ENCODE data around the gene GALNT11.
"Not testable (repeated sequence)": the region's sequence is repeated elsewhere in the genome, so short reads cannot be mapped to it uniquely, and the experiment has no call there.

The GALNT11 gene

DNA sequence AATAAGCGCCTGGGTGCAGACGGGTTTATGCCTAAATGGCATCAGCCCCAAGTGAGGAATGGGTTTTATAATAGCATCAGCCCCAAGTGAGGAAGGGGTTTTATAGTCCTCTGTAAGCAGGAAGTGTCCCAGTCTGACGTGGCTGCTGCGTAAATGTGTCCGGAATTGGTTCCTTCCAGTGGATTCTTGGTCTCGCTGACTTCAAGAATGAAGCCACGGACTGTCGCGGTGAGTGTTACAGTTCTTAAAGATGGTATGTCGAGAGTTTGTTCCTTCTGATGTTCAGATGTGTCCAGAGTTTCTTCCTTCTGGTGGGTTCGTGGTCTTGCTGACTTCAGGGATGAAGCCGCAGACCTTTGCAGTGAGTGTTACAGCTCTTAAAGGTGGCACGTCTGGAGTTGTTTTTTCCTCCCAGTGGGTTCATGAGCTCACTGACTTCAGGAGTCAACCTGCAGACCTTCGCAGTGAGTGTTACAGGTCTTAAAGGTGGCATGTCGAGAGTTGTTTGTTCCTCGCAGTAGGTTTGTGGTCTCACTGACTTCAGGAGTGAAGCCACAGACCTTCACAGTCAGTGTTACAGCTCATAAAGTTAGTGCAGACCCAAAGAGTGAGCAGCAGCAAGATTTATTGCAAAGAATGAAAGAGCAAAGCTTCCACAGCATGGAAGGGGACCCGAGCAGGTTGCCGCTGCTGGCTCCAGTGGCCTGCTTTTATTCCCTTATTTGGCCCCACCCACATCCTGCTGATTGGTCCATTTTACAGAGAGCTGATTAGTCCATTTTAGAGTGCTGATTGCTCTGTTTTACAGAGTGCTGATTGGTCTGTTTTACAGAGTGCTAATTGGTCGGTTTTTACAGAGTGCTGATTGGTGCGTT lies 2.3 kb downstream of the GALNT11 start:
- DNase-seq (ENCODE audit: low read depth in 2 of 3, low spot score in 2 of 3), result peak in 2 of 3 experiments; percentile 13 to 20

GRCh38 chr7:152030059-152030458 lies 4.6 kb downstream of the GALNT11 start:
- DNase-seq (ENCODE audit: low read depth in 2 of 3, low spot score in 2 of 3), result not testable (repeated sequence)

DNA sequence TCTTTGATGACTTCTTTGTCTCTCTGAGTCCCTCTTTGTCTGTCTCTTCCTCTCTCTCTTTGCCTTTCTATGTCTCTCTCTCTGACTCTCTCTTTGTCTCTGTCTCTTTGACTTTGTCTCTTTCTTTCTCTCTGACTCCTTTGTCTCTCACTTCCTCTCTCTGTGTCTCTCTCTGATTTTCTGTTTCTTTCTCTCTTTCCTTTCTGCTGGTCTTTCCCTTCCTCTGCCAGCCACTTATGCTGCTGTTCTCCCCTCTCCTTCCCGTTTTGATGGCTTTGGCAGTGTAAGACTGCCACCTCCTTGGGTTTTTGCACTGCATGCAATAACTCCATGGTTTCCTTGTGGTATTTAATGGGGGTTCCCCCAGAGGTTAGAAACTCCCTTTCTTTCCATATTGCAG lies 5.2 kb downstream of the GALNT11 start:
- DNase-seq (ENCODE audit: low read depth in 2 of 3, low spot score in 2 of 3), result not testable (repeated sequence)

DNA sequence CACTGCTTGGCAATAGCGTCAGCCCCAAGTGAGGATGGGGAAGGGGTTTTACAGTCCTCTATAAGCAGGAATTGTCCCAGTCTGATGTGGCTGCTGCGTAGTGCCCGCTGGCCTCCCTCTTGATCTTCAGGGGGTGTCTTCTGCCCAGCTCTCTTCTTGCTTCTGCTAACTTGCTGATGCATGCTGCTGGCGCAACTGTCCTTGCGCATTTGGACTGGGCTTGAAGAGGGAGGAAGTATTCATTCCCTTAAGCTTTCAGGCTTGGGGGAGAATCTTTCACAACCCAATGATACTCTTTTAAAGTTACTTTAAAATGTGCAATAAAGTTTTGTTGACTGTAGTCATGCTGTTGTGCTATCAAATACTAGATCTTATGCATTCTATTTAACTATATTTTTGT lies 10.3 kb downstream of the GALNT11 start:
- DNase-seq (ENCODE audit: low read depth in 2 of 3, low spot score in 2 of 3), result no peak

- DNase-seq (ENCODE audit: low read depth in 2 of 3, low spot score in 2 of 3), result not testable (repeated sequence)
These were observed 12.9 kb downstream of the GALNT11 start for GRCh38 chr7:152038410-152038809.

DNA sequence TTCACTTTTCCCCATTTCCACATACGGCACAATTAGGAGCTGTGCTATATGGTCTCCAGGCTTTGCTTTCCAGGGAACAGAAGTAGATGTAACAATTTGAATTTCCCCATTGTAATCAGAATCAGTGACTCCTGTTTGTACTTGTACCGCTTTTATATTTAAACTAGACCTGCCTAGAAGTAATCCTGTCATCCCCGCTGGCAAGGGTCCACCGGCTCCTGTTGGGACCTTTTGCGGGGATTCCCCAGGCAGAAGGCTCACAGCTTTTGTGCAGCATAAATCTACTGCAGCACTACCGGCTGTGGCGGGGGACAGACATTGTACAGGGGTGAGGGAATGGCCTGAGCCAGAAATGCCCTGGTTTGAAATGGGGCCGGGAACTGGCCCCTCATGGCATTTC lies 17.6 kb downstream of the GALNT11 start:
- not testable (repeated sequence) for DNase-seq (ENCODE audit: low read depth in 2 of 3, low spot score in 2 of 3)

- not testable (repeated sequence) for DNase-seq (ENCODE audit: low read depth in 2 of 3, low spot score in 2 of 3)
These were observed 19.4 kb downstream of the GALNT11 start for GRCh38 chr7:152044909-152045308.

DNA sequence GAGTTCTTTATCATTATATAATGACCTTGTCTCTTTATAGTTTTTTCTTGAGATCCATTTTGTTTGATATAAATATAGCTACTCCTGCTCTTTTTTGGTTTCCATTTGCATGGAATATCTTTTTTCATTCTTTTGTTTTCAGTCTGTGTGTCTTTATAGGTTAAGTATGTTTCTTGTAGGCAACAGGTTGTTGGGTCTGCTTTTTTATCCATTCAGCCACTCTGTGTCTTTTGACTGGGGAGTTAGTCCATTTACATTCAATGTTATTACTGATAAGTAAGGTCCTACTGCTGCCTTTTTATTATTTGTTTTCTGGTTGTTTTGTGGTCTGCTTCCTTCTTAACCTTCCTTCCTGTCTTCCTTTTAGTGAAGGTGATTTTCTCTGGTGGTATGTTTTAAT lies 21.1 kb downstream of the GALNT11 start:
- DNase-seq (ENCODE audit: low read depth in 2 of 3, low spot score in 2 of 3), result no peak

- DNase-seq (ENCODE audit: low read depth in 2 of 3, low spot score in 2 of 3), result no peak
These were observed 22.6 kb downstream of the GALNT11 start for GRCh38 chr7:152048051-152048450.

- no peak for DNase-seq (ENCODE audit: low read depth in 2 of 3, low spot score in 2 of 3)
These were observed 25.1 kb downstream of the GALNT11 start for GRCh38 chr7:152050547-152050971.

GRCh38 chr7:152051968-152052367 lies 26.5 kb downstream of the GALNT11 start:
- DNase-seq (ENCODE audit: low read depth in 2 of 3, low spot score in 2 of 3), result no peak

GRCh38 chr7:152052771-152053170 lies 27.3 kb downstream of the GALNT11 start:
- no peak for DNase-seq (ENCODE audit: low read depth in 2 of 3, low spot score in 2 of 3)

DNA sequence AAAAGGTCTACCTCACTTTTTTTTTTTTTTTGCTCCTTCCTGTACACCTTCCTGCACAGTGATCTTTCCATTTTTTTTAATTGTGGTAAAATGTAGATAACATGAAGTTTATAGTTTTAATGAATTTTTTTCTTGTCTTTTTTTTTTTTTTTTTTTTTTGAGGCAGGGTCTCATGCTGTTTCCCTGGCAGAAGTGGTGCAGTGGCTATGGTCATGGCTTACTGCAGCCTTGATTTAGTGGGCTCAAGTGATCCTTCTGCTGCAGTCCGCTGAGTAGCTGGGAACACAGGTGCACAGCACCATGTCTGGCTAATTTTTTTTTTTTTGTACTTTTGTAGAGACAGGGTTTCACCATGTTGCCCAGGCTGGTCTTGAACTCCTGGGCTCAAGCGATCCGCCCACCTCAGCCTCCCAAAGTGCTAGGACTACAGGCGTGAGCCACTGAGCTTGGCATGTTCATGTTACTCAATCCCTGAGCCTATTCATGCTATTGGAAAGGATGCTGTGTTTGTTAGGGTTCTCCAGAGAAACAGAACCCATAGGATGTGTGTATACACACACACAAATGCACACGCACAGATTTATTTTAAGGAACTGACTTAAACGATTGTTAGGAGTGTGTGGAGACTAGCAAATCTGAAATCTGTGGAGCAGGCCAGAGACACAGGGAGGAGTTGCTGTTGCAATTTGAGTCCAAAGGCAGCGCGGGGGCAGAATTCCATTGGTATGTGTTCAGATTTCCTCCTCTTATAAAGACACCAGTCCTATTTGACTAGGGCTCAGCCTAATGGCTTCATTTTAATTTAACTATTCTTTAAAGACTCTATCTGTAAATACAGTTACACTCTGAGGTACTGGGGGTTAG lies 29.1 kb downstream of the GALNT11 start:
- DNase-seq (ENCODE audit: low read depth in 2 of 3, low spot score in 2 of 3), result no peak

GRCh38 chr7:152056621-152057274 lies 31.3 kb downstream of the GALNT11 start:
- no peak for DNase-seq (ENCODE audit: low read depth in 2 of 3, low spot score in 2 of 3)

DNA sequence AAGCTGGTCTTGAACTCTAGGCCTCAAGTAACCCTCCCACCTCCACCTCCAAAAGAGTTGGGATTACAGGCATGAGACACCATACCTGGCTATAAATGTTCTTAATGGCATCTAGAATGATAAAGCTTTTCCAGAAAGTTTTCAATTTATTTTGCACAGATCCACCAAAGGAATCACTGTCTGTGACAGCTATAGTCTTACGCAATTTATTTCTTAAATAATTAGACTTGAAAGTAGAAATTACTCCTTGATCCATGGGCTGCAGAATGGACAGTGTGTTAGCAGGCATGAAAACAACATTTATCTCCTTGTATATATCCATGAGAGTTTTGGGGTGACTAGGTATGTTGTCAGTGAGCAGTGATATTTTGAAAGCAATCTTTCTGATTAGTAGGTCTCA lies 33.8 kb downstream of the GALNT11 start:
- DNase-seq (ENCODE audit: low read depth in 2 of 3, low spot score in 2 of 3), result no peak

DNA sequence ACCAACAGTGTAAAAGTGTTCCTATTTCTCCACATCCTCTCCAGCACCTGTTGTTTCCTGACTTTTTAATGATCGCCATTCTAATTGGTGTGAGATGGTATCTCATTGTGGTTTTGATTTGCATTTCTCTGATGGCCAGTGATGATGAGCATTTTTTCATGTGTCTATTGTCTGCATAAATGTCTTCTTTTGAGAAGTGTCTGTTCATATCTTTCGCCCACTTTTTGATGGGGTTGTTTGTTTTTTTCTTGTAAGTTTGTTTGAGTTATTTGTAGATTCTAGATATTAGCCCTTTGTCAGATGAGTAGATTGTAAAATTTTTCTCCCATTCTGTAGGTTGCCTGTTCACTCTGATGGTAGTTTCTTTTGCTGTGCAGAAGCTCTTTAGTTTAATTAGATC lies 35.6 kb downstream of the GALNT11 start:
- DNase-seq (ENCODE audit: low read depth in 2 of 3, low spot score in 2 of 3), result not testable (repeated sequence)

GRCh38 chr7:152063192-152063591 lies 37.7 kb downstream of the GALNT11 start:
- DNase-seq (ENCODE audit: low read depth in 2 of 3, low spot score in 2 of 3), result not testable (repeated sequence)

- not testable (repeated sequence) for DNase-seq (ENCODE audit: low read depth in 2 of 3, low spot score in 2 of 3)
These were observed 38.3 kb downstream of the GALNT11 start for GRCh38 chr7:152063821-152064220.

DNA sequence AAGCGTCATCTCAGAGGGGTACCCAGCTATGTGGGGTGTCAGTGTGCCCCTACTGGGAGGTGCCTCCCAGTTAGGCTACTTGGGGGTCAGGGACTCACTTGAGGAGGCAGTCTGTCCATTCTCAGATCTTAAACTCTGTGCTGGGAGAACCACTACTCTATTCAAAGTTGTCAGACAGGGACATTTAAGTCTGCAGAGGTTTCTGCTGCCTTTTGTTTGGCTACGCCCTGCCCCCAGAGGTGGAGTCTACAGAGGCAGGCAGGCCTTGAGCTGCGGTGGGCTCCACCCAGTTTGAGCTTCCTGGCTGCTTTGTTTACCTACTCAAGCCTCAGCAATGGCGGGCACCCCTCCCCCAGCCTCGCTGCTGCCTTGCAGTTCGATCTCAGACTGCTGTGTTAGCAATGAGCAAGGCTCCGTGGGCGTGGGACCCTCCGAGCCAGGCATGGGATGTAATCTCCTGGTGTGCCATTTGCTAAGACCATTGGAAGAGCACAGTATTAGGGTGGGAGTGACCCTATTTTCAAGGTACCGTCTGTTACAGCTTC lies 40.4 kb downstream of the GALNT11 start:
- not testable (repeated sequence) for DNase-seq (ENCODE audit: low read depth in 2 of 3, low spot score in 2 of 3)

DNA sequence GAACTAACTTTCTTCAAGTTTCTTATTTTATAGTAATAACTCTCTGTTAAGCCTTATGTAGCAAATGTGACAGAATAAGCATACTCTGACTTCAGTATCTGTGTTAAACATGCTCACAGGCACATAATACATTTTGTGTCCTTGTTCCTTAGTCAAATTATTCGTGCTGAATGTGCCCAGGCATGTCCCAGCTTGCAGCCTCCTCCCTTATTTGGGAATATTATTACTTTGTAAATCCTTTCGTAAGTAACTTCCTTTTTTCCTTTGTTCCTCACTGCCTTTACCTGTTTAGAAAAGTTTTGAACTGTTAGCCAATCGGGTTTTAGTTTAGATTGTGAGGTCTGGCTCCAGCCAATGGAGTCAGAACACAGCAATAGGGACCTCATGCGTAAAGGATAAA lies 46.9 kb downstream of the GALNT11 start:
- no peak for DNase-seq (ENCODE audit: low read depth in 2 of 3, low spot score in 2 of 3)

GRCh38 chr7:152073352-152073751 lies 47.9 kb downstream of the GALNT11 start:
- DNase-seq (ENCODE audit: low read depth in 2 of 3, low spot score in 2 of 3), result no peak

Data from activated CD8-positive, alpha-beta memory T cell treated with anti-CD3 and anti-CD28 coated beads for 48 hours (primary cell).